GM12801 (cell line): ENCODE measurements around the gene DMKN.
A peak's percentile ranks its signal among the peaks of the same experiment; 100 is the strongest.

Experiments used
- TF ChIP-seq, protein P1 (sequence below): IDR thresholded peaks from one replicate; pipeline ENCODE4 v1.5.1; 2011; ENCODE audit warnings: control low read depth; ENCODE audit not compliant: insufficient read length; ENCODE audit errors: extremely low read depth

The DMKN gene

GRCh38 chr19:35501684-35502083, 11.8 kb downstream of the DMKN start:
- TF ChIP-seq, protein P1, sequence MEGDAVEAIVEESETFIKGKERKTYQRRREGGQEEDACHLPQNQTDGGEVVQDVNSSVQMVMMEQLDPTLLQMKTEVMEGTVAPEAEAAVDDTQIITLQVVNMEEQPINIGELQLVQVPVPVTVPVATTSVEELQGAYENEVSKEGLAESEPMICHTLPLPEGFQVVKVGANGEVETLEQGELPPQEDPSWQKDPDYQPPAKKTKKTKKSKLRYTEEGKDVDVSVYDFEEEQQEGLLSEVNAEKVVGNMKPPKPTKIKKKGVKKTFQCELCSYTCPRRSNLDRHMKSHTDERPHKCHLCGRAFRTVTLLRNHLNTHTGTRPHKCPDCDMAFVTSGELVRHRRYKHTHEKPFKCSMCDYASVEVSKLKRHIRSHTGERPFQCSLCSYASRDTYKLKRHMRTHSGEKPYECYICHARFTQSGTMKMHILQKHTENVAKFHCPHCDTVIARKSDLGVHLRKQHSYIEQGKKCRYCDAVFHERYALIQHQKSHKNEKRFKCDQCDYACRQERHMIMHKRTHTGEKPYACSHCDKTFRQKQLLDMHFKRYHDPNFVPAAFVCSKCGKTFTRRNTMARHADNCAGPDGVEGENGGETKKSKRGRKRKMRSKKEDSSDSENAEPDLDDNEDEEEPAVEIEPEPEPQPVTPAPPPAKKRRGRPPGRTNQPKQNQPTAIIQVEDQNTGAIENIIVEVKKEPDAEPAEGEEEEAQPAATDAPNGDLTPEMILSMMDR, result no peak

DNA sequence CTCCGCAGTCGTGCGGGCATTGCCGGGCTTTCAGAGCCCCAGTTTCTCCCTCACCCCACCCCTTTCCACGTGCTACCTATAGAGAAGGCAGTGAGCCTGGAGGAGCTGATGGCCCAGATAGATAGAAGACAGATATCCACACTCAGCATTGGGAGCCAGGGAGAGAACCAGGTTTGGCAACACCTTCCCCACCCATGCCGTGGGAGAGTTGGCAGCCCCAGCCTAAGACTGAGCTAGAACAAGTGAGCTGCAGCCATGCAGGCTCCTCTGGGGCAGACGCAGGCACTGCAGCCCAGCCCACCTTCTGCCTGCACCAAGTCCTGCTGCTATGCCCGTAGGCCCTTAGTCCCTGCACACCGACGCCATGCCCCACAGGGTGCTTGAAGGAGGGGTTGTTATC, 12.8 kb downstream of the DMKN start:
- TF ChIP-seq, protein P1, result no peak

GRCh38 chr19:35498984-35499527, 14.4 kb downstream of the DMKN start:
- TF ChIP-seq, protein P1, result no peak

DNA sequence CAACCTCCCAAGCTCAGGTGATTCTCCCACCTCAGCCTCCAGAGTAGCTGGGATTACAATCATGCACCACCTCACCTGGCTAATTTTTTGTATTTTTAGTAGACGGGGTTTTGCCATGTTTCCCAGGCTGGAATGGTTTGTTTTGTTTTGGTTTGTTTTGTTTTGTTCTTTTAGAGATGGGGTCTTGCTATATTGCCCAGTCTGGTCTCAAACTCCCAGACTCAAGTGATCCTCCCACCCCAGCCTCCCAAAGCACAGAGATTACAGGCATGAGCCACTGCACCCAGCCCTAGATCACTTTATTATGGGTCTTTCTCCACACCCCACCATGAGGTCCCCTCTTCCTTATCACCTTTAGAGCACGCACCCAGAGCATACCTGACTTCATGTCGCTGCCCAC, 15.2 kb downstream of the DMKN start:
- TF ChIP-seq, protein P1, result no peak

- TF ChIP-seq, protein P1, result no peak
Observed at GRCh38 chr19:35497406-35497805, 16.0 kb downstream of the DMKN start.

DNA sequence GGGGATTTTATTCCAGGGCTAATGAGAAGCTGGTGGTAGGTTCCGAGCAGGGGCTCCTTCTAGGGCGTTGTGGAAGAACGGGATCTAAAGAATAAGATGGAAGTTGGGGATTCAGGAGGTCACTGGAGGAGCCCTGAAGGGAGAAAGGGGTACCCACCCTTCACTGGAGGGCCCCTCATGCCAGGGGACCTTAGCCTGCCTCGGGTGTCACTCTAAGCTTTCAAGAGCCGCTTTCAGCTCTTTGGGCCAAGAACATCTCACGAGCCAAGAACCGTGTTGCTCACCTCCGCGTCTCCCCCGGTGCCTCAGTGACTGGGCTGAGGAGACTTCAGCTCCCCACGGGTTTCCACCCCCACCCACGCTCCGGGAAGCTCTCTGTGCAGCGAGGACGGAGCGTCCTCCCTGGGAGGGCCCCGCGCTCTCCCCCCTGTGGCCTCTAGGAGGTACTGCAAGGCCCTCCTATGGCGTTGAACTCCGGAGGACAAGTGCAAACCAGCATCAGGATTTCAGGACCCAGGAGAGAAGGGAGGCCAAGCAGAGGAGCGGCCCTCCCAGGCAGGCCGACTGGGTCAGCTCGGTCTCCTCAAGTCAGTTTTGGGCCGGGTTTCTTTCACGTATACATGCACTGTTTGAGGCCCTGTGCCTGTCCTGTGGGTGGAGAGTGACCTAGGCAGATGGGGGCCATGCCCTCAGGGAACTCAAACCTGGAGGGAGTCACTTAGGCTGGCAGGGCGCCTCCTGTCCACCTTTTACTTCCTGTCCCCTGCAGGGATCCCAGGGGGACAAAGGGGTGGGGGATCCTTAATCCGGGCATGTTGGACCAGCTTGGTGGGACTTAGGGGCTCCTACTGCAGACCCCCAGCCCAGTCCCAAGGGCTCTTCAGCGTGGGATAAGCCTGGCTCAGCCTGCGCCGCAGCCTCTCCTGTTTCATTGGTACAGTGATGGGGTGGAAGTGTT, 18.1 kb downstream of the DMKN start:
- TF ChIP-seq, protein P1, result peak; percentile 87

- TF ChIP-seq, protein P1, result no peak
Observed at GRCh38 chr19:35493971-35494370, 19.5 kb downstream of the DMKN start.
